Activated naive CD8-positive, alpha-beta T cell treated with anti-CD3 and anti-CD28 coated beads, Interleukin-2, amount 10 ng/mL, durations not matched to agents 7 days and 5 days (primary cell): Measurements from ENCODE around the gene NECTIN3. TPM values are rescaled to one million over a fixed set of nuclear protein-coding genes. Genes with fewer than 3 reads are reported as not detected.

Source experiments
- ATAC-seq: fragments of 150-1000 bp; cut with Tn5 transposase; one replicate; pipeline ENCODE4 v1.10.0; 2021; ENCODE audit warnings: low read depth, moderate library complexity
- POLR2A ChIA-PET: fragments of 350-600 bp; sonication (Branson Sonifier 250); formaldehyde crosslinking; loops from one replicate; lab custom pipeline; 2021; ENCODE audit warnings: antibody characterized with exemption; lab: Charles Lee
- DNase-seq: peaks from one replicate; pipeline ENCODE4 v3.0.0; 2021
- H3K27ac Mint-ChIP-seq: one replicate; pipeline ENCODE4 v1.8.0; 2022; ENCODE audit warnings: mild to moderate bottlenecking, mixed read lengths
- H3K27me3 Mint-ChIP-seq: one replicate; pipeline ENCODE4 v1.8.0; 2022; ENCODE audit warnings: mild to moderate bottlenecking, moderate library complexity, mixed read lengths
- H3K36me3 Mint-ChIP-seq: one replicate; pipeline ENCODE4 v1.8.0; 2021; ENCODE audit warnings: mild to moderate bottlenecking, mixed read lengths
- H3K4me1 Mint-ChIP-seq: one replicate; pipeline ENCODE4 v1.8.0; 2021; ENCODE audit warnings: mixed read lengths
- H3K4me3 Mint-ChIP-seq: one replicate; pipeline ENCODE4 v1.8.0; 2022; ENCODE audit warnings: mild to moderate bottlenecking, moderate library complexity, mixed read lengths
- H3K9me3 Mint-ChIP-seq: one replicate; pipeline ENCODE4 v1.8.0; 2021; ENCODE audit warnings: mixed read lengths
- total RNA-seq, 2 experiments: library from RNA; stranded (reverse); gene quantifications; one replicate each; pipeline ENCODE4 v1.2.3, GENCODE V29; 2021

NECTIN3 gene
- 10 to 100 TPM; 10.4 to 10.6 TPM for total RNA-seq

- peaks cover 72% of the 10 kb centered on the region for H3K27me3 Mint-ChIP-seq
- H3K4me1 Mint-ChIP-seq: peaks cover 22% of the 10 kb centered on the region
Observed at GRCh38 chr3:111071257-111072030, at the start of gene NECTIN3. Gene NECTIN3, plus strand, starts transcription at chr3:111071816. Its CDS starts 202 bp downstream, at chr3:111072018.

GRCh38 chr3:111027868-111028267, 43.7 kb upstream of the NECTIN3 start:
- no peak overlapping the region for H3K27ac Mint-ChIP-seq

More at GRCh38 chr3:111071257-111072030, at the start of gene NECTIN3:
- no peaks in the 10 kb centered on the region for H3K36me3 Mint-ChIP-seq
- no peaks in the 10 kb centered on the region for H3K9me3 Mint-ChIP-seq
- POLR2A ChIA-PET: no interaction called here
- DNase-seq (peak; percentile 82), ATAC-seq (peak; percentile 94)
- H3K4me3 Mint-ChIP-seq: peak within 1 kb of the TSS; percentile 91
- H3K27ac Mint-ChIP-seq: peak within 1 kb of the TSS; percentile 64

GRCh38 chr3:111031538-111031937, 40.1 kb upstream of the NECTIN3 start:
- POLR2A ChIA-PET: no interaction called here
- Mint-ChIP-seq H3K36me3 (no peaks in the 10 kb centered on the region), H3K9me3 (peaks cover 2% of the 10 kb centered on the region), H3K27ac (no peak overlapping the region), H3K4me3 (no peak overlapping the region), H3K27me3 (no peaks in the 10 kb centered on the region), H3K4me1 (peaks cover 1% of the 10 kb centered on the region)
- ATAC-seq (no peak), DNase-seq (no peak)

More at GRCh38 chr3:111027868-111028267, 43.7 kb upstream of the NECTIN3 start:
- no peak for DNase-seq
- POLR2A ChIA-PET: no interaction called here
- H3K4me1 Mint-ChIP-seq: peaks cover 1% of the 10 kb centered on the region
- no peaks in the 10 kb centered on the region for H3K27me3 Mint-ChIP-seq
- H3K4me3 Mint-ChIP-seq: no peak overlapping the region
- ATAC-seq: no peak
- no peaks in the 10 kb centered on the region for H3K9me3 Mint-ChIP-seq
- H3K36me3 Mint-ChIP-seq: no peaks in the 10 kb centered on the region

GRCh38 chr3:111032677-111033076, 38.9 kb upstream of the NECTIN3 start:
- ATAC-seq: no peak
- H3K9me3 Mint-ChIP-seq: peaks cover 6% of the 10 kb centered on the region
- H3K4me1 Mint-ChIP-seq: peaks cover 1% of the 10 kb centered on the region
- H3K27ac Mint-ChIP-seq: no peak overlapping the region
- POLR2A ChIA-PET: no interaction called here
- DNase-seq: no peak
- H3K36me3 Mint-ChIP-seq: no peaks in the 10 kb centered on the region
- H3K4me3 Mint-ChIP-seq: no peak overlapping the region
- H3K27me3 Mint-ChIP-seq: no peaks in the 10 kb centered on the region

GRCh38 chr3:111033470-111034050, 38.1 kb upstream of the NECTIN3 start:
- no peak overlapping the region for H3K4me3 Mint-ChIP-seq
- H3K27me3 Mint-ChIP-seq: no peaks in the 10 kb centered on the region
- no peaks in the 10 kb centered on the region for H3K36me3 Mint-ChIP-seq
- DNase-seq: no peak
- no peak for ATAC-seq
- H3K4me1 Mint-ChIP-seq: peaks cover 1% of the 10 kb centered on the region
- peaks cover 6% of the 10 kb centered on the region for H3K9me3 Mint-ChIP-seq
- H3K27ac Mint-ChIP-seq: no peak overlapping the region
- POLR2A ChIA-PET: no interaction called here

- no peaks in the 10 kb centered on the region for H3K27me3 Mint-ChIP-seq
- H3K27ac Mint-ChIP-seq: no peak overlapping the region
- DNase-seq (no peak), ATAC-seq (no peak)
- POLR2A ChIA-PET: no interaction called here
- H3K4me3 Mint-ChIP-seq: no peak overlapping the region
- H3K9me3 Mint-ChIP-seq: peaks cover 12% of the 10 kb centered on the region
- no peaks in the 10 kb centered on the region for H3K4me1 Mint-ChIP-seq
- H3K36me3 Mint-ChIP-seq: no peaks in the 10 kb centered on the region
Observed at GRCh38 chr3:111035316-111035715, 36.3 kb upstream of the NECTIN3 start.

- no peaks in the 10 kb centered on the region for H3K27me3 Mint-ChIP-seq
- H3K9me3 Mint-ChIP-seq: peaks cover 12% of the 10 kb centered on the region
- H3K36me3 Mint-ChIP-seq: peaks cover under 1% of the 10 kb centered on the region
- POLR2A ChIA-PET: no interaction called here
- H3K27ac Mint-ChIP-seq: no peak overlapping the region
- DNase-seq: no peak
- H3K4me3 Mint-ChIP-seq: no peak overlapping the region
- no peak for ATAC-seq
- H3K4me1 Mint-ChIP-seq: no peaks in the 10 kb centered on the region
Observed at GRCh38 chr3:111035902-111036301, 35.7 kb upstream of the NECTIN3 start.

GRCh38 chr3:111040959-111041358, 30.7 kb upstream of the NECTIN3 start:
- no peaks in the 10 kb centered on the region for H3K27me3 Mint-ChIP-seq
- DNase-seq (no peak), ATAC-seq (no peak)
- H3K4me1 Mint-ChIP-seq: no peaks in the 10 kb centered on the region
- no peak overlapping the region for H3K4me3 Mint-ChIP-seq
- POLR2A ChIA-PET: no interaction called here
- H3K27ac Mint-ChIP-seq: no peak overlapping the region
- H3K36me3 Mint-ChIP-seq: peaks cover 1% of the 10 kb centered on the region
- peaks cover 15% of the 10 kb centered on the region for H3K9me3 Mint-ChIP-seq

- Mint-ChIP-seq H3K27me3 (peaks cover 2% of the 10 kb centered on the region), H3K36me3 (peaks cover 1% of the 10 kb centered on the region), H3K9me3 (peaks cover 3% of the 10 kb centered on the region), H3K27ac (no peak overlapping the region), H3K4me1 (no peaks in the 10 kb centered on the region), H3K4me3 (no peak overlapping the region)
- ATAC-seq: no peak
- no peak for DNase-seq
- POLR2A ChIA-PET: no interaction called here
Observed at GRCh38 chr3:111045564-111045963, 26.1 kb upstream of the NECTIN3 start.

GRCh38 chr3:111047042-111047441, 24.6 kb upstream of the NECTIN3 start:
- H3K9me3 Mint-ChIP-seq: no peaks in the 10 kb centered on the region
- POLR2A ChIA-PET: no interaction called here
- H3K4me3 Mint-ChIP-seq: no peak overlapping the region
- DNase-seq (no peak), ATAC-seq (no peak)
- H3K36me3 Mint-ChIP-seq: no peaks in the 10 kb centered on the region
- H3K4me1 Mint-ChIP-seq: no peaks in the 10 kb centered on the region
- no peak overlapping the region for H3K27ac Mint-ChIP-seq
- peaks cover 2% of the 10 kb centered on the region for H3K27me3 Mint-ChIP-seq

- Mint-ChIP-seq H3K9me3 (no peaks in the 10 kb centered on the region), H3K27me3 (peaks cover 2% of the 10 kb centered on the region), H3K36me3 (no peaks in the 10 kb centered on the region), H3K4me3 (no peak overlapping the region), H3K27ac (no peak overlapping the region), H3K4me1 (no peaks in the 10 kb centered on the region)
- POLR2A ChIA-PET: no interaction called here
- ATAC-seq (no peak), DNase-seq (no peak)
Observed at GRCh38 chr3:111047812-111048435, 23.7 kb upstream of the NECTIN3 start.

GRCh38 chr3:111051354-111051753, 20.3 kb upstream of the NECTIN3 start:
- DNase-seq: no peak
- no peak overlapping the region for H3K4me3 Mint-ChIP-seq
- H3K4me1 Mint-ChIP-seq: no peaks in the 10 kb centered on the region
- no peaks in the 10 kb centered on the region for H3K9me3 Mint-ChIP-seq
- no peak overlapping the region for H3K27ac Mint-ChIP-seq
- POLR2A ChIA-PET: no interaction called here
- no peak for ATAC-seq
- peaks cover 2% of the 10 kb centered on the region for H3K27me3 Mint-ChIP-seq
- H3K36me3 Mint-ChIP-seq: peaks cover 2% of the 10 kb centered on the region

- Mint-ChIP-seq H3K9me3 (no peaks in the 10 kb centered on the region), H3K4me1 (peaks cover 20% of the 10 kb centered on the region), H3K27ac (no peak overlapping the region), H3K4me3 (no peak overlapping the region), H3K27me3 (peaks cover 48% of the 10 kb centered on the region), H3K36me3 (no peaks in the 10 kb centered on the region)
- no peak for ATAC-seq
- no peak for DNase-seq
- POLR2A ChIA-PET: no interaction called here
Observed at GRCh38 chr3:111068574-111068973, 3.0 kb upstream of the NECTIN3 start.
